Calu3 (cell line): ENCODE measurements around the gene VMA21. TPM values are rescaled to one million over a fixed set of nuclear protein-coding genes. Genes with fewer than 3 reads are reported as not detected.

Experiments used
- BruUV-seq: library from RNA; stranded (reverse); fragments of 400-500 nt; replicated peaks from 2 replicates; lab custom pipeline; 2021; lab: Mats Ljungman, UMichigan
- CTCF ChIA-PET: fragments of 300-600 bp; sonication (Branson Sonifier 250); formaldehyde crosslinking; loops from one replicate; lab custom pipeline; 2022; ENCODE audit warnings: antibody characterized with exemption; lab: Charles Lee
- DNase-seq: peaks from one replicate; pipeline ENCODE4 v3.0.0; 2022
- H3K27ac Mint-ChIP-seq: one replicate; pipeline ENCODE4 v1.8.0; 2022; ENCODE audit warnings: mixed read lengths; ENCODE audit not compliant: unreplicated experiment
- H3K27me3 Mint-ChIP-seq: one replicate; pipeline ENCODE4 v1.8.0; 2022; ENCODE audit warnings: mixed read lengths; ENCODE audit not compliant: unreplicated experiment
- H3K36me3 Mint-ChIP-seq: one replicate; pipeline ENCODE4 v1.8.0; 2022; ENCODE audit warnings: mild to moderate bottlenecking, moderate library complexity, mixed read lengths; ENCODE audit not compliant: insufficient read depth, unreplicated experiment
- H3K4me1 Mint-ChIP-seq: one replicate; pipeline ENCODE4 v1.8.0; 2022; ENCODE audit warnings: mild to moderate bottlenecking, low read depth, mixed read lengths; ENCODE audit not compliant: unreplicated experiment
- H3K4me3 Mint-ChIP-seq: one replicate; pipeline ENCODE4 v1.8.0; 2022; ENCODE audit warnings: mild to moderate bottlenecking, low read depth, moderate library complexity, mixed read lengths; ENCODE audit not compliant: unreplicated experiment
- H3K9me3 Mint-ChIP-seq: one replicate; pipeline ENCODE4 v1.8.0; 2022; ENCODE audit warnings: low read depth, mixed read lengths; ENCODE audit not compliant: unreplicated experiment
- intact Hi-C: fragments of 100-400 bp; cut with micrococcal nuclease; formaldehyde crosslinking; loops from one replicate; pipeline ENCODE4 v1.10.0; 2022; ENCODE audit not compliant: unreplicated experiment
- total RNA-seq: library from RNA; stranded (reverse); gene quantifications from 2 replicates; pipeline ENCODE4 v1.2.3, GENCODE V29; 2022
- TF ChIP-seq, protein P1 (sequence below): fragments of 200-600 bp; IDR thresholded peaks from one replicate; pipeline ENCODE4 v1.8.0; 2022; ENCODE audit warnings: antibody characterized with exemption; ENCODE audit not compliant: unreplicated experiment

The VMA21 gene
- total RNA-seq, 1 experiment from 2014 or later = 67.2 TPM

DNA sequence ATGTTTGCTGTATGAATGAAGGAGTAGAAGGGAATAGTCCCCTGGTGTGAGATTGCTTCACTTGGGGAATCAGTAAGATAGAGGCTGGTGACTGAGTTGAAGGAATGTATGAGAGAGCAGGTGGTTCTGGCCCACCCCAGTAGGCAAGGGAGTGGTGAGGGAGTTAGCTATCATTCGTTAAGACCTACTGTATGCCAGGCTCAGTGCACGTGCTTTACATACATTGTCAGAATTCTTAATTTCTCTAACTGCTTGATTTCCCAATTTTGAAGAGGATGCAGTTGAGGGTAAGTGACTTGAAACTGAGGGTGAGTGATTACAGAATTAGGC lies 700 bp downstream of the VMA21 start:
- no peak for DNase-seq
- Mint-ChIP-seq H3K9me3 (no peaks in the 10 kb centered on the region), H3K27me3 (no peaks in the 10 kb centered on the region), H3K4me3 (peak overlapping the region; percentile 87), H3K4me1 (peaks cover 10% of the 10 kb centered on the region), H3K36me3 (peaks cover 14% of the 10 kb centered on the region), H3K27ac (peak overlapping the region; percentile 68)
- BruUV-seq = TSS peak; percentile 35
- intact Hi-C loops = no loop called here
- TF ChIP-seq, protein P1, sequence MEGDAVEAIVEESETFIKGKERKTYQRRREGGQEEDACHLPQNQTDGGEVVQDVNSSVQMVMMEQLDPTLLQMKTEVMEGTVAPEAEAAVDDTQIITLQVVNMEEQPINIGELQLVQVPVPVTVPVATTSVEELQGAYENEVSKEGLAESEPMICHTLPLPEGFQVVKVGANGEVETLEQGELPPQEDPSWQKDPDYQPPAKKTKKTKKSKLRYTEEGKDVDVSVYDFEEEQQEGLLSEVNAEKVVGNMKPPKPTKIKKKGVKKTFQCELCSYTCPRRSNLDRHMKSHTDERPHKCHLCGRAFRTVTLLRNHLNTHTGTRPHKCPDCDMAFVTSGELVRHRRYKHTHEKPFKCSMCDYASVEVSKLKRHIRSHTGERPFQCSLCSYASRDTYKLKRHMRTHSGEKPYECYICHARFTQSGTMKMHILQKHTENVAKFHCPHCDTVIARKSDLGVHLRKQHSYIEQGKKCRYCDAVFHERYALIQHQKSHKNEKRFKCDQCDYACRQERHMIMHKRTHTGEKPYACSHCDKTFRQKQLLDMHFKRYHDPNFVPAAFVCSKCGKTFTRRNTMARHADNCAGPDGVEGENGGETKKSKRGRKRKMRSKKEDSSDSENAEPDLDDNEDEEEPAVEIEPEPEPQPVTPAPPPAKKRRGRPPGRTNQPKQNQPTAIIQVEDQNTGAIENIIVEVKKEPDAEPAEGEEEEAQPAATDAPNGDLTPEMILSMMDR = no peak
- CTCF ChIA-PET = no interaction called here

DNA sequence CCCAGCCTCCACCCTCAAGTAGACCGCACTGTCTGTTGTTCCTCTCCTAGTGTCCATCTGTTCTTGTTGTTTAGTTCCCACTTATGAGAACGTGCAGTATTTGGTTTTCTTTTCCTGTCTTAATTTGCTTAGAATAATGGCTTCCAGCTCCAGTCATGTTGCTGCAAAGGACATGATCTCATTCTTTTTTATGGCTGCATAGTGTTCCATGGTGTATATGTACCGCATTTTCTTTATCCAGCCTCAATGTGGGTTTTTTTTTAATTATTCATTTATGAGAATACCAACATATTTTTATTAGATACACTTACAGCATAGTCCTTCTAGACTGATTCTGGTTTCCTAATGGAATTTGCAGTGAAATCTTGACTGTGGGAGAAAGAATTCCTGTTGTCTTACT lies 1.3 kb downstream of the VMA21 start:
- CTCF ChIA-PET = no interaction called here
- BruUV-seq = no TSS peak
- Mint-ChIP-seq H3K36me3 (peaks cover 14% of the 10 kb centered on the region), H3K27ac (peak overlapping the region; percentile 58), H3K4me1 (peaks cover 10% of the 10 kb centered on the region), H3K9me3 (no peaks in the 10 kb centered on the region), H3K27me3 (no peaks in the 10 kb centered on the region), H3K4me3 (peak overlapping the region; percentile 87)
- TF ChIP-seq, protein P1 = no peak
- intact Hi-C loops = no loop called here
- no peak for DNase-seq

DNA sequence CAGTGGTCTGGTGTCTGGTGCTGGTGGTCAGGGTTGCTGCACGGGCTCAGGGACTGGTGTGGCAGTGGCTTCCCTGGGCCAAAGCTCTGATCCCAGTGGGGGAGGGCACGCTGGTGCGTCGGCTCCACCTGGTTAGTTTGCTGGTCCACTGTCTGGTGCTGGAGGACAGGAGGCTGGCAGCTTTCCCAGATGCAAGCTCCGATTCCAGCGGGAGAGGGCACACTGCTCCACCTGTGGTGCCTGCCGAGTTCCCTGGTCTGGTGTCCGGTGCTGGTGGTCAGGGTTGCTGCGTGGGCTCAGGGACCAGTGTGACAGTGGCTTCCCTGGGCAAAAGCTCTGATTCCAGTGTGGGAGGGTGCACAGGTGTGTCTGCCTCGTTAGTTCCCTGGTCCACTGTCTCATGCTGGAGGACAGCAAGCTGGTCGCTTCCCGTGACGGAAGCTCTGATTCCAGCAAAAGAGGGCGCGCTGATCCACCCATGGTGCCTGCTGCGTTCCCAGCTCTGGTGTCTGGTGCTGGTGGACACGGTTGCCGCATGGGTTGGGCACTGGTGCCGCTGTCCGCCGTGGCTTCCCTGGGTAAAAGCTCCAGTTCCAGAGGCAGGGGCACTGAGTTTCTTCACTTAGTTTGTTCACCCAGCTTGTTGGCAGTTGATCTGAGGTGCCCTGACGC lies 5.8 kb downstream of the VMA21 start:
- DNase-seq = no peak
- Mint-ChIP-seq H3K4me1 (peaks cover 10% of the 10 kb centered on the region), H3K9me3 (no peaks in the 10 kb centered on the region), H3K27me3 (no peaks in the 10 kb centered on the region), H3K4me3 (no peak overlapping the region), H3K36me3 (peaks cover 6% of the 10 kb centered on the region), H3K27ac (no peak overlapping the region)
- CTCF ChIA-PET = interaction anchor here (0.6 kb wide), 1 partner anchor 1428 kb away, joined by 5 read pairs; the partner anchor contains the start of genes CETN2 and NSDHL
- intact Hi-C loops = no loop called here
- BruUV-seq = no TSS peak
- TF ChIP-seq, protein P1 = no peak

DNA sequence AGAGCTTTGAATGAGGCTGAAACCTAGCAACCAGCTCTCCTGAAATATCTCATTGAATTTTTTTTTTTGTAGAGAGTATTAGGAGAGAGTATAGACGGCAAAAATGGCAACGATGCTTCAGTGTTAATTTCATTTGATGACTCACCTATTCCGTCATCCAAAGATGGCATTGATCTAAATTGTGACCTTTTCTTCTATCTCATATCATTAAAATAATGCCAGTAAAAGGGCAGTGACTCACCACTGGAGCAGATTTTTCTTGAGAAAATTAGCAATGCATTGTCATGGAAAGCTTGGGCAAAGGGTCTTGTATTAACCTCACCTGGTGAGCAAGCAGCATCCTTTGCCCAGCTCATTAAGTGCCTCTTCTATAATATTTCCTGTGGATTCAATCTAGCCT lies 19.6 kb downstream of the VMA21 start:
- DNase-seq = no peak
- Mint-ChIP-seq H3K9me3 (no peaks in the 10 kb centered on the region), H3K27ac (no peak overlapping the region), H3K27me3 (no peaks in the 10 kb centered on the region), H3K4me3 (no peak overlapping the region), H3K36me3 (no peaks in the 10 kb centered on the region), H3K4me1 (no peaks in the 10 kb centered on the region)
- intact Hi-C loops = no loop called here
- CTCF ChIA-PET = no interaction called here
- BruUV-seq = no TSS peak
- TF ChIP-seq, protein P1 = no peak
